Lung microvascular endothelial cell (primary cell): ENCODE data around the gene CCDC12. TPM values are rescaled to one million over a fixed set of nuclear protein-coding genes. Genes with fewer than 3 reads are reported as not detected.

Source experiments
- DNase-seq, 2 donors: peaks; one replicate each; pipeline versions ENCODE4 v3.0.0 to v3.0.0-alpha.2; 2010; ENCODE audit warnings: low read depth in 2 of 2
- total RNA-seq: library from RNA; depleted of rRNA; stranded (reverse); fragments of >200 nt; gene quantifications from 2 replicates; pipeline ENCODE4 v1.2.1, GENCODE V29; 2014

Gene CCDC12
- total RNA-seq, 1 donor from 2014 or later = 31.2 TPM

DNA sequence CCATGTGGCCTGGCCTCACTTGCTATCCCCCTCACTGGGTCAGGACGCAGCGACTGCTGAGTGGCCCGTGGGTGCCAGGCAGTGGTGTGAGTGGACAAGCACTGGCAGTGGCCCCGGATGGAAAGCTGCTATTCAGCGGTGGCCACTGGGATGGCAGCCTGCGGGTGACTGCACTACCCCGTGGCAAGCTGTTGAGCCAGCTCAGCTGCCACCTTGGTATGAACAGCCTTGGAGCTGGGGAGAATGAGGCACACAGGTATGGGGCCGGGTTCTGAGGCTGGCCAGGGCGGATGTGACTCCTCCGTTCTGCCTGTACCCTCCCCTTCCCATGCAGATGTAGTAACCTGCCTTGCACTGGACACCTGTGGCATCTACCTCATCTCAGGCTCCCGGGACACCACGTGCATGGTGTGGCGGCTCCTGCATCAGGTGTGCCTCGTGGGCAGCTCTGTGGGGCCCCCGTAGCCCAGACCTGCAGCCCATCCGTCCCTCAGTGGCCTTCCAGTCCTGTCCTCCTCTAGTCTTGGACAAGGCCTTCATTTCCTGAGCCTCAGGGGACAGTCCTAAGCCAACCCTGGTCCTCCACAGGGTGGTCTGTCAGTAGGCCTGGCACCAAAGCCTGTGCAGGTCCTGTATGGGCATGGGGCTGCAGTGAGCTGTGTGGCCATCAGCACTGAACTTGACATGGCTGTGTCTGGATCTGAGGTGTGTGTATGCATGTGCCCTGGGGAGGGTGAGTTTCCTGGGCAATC, 31.1 kb upstream of the CCDC12 start:
- DNase-seq = no peak

DNA sequence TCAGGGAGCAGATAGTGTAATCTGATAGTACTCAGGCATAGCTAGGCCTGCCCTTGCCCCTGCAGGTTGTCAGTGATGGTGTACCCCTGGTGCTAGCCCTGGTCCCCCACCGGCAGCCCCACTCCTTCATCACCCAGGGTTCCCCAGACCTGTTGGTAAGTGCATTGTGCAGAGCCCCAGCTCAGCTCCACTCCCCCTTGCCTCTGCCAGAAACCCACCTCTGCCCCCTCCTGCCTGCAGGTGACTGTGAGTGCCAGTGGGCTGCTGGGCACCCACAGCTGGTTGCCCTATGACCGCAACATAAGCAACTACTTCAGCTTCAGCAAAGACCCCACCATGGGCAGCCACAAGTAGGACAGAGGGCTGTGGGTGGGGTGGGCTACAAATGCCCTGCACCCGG, 30.5 kb upstream of the CCDC12 start:
- DNase-seq = no peak

GRCh38 chr3:47006145-47006651, 29.7 kb upstream of the CCDC12 start:
- DNase-seq = no peak

DNA sequence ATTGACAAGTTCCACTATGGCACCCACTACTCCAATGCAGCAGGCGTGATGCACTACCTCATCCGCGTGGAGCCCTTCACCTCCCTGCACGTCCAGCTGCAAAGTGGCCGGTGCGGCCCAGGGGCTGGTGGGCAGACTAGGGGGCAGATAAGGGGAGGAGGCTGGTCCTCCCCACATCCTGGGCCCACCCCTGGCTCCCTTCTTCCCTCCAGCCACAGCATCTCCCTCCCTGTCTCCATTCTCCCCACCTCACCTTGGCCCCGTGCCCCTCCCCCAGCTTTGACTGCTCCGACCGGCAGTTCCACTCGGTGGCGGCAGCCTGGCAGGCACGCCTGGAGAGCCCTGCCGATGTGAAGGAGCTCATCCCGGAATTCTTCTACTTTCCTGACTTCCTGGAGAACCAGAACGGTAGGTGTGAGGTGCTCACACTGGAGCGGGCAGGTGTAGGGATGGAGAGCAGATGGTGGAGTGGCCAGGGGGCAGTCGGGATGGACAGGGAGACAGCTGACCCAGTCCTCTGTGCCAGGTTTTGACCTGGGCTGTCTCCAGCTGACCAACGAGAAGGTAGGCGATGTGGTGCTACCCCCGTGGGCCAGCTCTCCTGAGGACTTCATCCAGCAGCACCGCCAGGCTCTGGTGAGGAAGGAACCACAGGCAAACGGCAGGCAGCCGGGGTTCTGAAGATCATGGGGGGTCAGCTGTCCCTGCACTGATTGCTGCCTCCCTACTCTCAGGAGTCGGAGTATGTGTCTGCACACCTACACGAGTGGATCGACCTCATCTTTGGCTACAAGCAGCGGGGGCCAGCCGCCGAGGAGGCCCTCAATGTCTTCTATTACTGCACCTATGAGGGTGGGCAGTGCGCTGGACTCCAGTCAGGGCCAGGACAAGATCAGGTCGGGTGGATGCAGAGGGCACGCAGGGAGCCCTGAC, 28.9 kb upstream of the CCDC12 start:
- no peak for DNase-seq

DNA sequence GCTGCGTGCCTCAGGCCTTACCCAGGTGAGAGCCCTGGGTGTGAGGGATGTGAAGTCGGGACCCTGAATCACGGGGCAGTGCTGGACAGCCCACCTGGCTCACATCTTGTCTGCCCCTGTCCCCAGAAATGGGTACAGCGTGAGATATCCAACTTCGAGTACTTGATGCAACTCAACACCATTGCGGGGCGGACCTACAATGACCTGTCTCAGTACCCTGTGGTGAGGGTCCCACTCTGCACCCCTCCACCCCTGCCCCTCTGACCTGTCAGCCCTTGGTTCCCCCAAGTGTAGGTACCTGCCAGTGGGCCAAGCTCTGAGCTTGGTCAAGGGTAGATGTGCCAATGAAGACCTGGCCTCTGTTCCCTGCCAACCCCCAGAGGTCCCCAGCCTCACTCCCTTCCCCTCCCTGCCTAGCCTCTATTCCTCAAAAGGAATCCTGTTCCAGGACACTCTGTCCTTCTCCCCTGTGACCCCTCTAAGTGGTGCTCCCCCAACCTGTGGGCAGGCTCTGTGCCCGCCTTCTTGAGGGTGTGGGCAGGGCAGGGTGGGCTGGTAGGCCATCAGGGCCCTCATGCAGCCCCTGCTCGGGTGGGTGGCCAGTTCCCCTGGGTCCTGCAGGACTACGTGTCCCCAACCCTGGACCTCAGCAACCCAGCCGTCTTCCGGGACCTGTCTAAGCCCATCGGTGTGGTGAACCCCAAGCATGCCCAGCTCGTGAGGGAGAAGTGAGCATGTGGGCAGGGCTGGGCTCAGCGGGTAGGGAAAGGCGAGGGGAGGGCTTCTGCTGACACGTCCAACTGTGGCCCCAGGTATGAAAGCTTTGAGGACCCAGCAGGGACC, 28.0 kb upstream of the CCDC12 start:
- no peak for DNase-seq

DNA sequence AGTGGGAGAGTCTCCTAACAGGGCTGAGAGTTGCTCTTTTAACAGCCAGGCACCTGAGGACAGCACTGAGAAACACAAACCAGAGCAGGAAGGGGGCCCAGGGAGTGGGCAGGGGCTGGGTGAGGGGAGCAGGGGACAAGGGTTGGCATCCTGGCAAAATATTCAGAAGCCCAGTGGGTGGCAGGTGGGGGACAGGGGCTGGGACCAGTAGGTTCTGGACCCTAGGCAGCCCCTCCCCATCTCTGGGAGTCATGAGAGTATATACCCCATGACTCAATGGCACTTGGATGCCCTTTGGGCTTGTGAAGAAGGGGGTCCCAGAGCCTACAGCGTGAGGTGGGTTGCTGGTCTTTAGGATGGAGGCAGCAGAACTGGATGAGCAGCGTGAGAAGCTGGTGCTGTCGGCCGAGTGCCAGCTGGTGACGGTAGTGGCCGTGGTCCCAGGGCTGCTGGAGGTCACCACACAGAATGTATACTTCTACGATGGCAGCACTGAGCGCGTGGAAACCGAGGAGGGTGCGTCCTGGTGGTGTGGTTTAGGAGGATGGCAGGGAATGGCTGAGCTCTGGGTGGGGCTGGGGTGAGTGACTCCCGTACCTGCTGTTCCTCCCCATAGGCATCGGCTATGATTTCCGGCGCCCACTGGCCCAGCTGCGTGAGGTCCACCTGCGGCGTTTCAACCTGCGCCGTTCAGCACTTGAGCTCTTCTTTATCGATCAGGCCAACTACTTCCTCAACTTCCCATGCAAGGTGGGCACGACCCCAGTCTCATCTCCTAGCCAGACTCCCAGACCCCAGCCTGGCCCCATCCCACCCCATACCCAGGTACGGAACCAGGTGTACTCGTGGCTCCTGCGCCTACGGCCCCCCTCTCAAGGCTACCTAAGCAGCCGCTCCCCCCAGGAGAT, 27.2 kb upstream of the CCDC12 start:
- DNase-seq = no peak

GRCh38 chr3:47003056-47003410, 26.5 kb upstream of the CCDC12 start:
- DNase-seq = no peak

GRCh38 chr3:47002171-47003055, 25.9 kb upstream of the CCDC12 start:
- no peak for DNase-seq

DNA sequence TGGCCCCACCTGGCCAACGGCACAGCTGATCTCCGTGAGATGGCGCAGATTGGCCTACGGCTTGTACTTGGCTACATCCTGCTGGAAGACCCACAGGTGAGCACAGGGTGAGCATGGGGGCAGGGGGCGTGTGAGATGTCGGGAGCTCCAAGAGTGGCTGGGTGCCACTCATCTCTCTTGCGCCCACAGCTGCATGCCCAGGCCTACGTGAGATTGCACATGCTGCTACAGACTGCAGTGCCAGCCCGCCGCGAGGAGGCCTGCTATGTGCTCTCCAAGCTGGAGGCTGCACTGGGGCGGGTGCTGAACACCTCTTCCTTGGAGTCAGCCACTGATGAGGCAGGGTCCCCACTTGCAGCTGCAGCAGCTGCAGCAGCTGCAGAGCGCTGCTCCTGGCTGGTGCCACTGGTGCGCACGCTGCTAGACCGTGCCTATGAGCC, 25.2 kb upstream of the CCDC12 start:
- no peak for DNase-seq

GRCh38 chr3:47000922-47001730, 24.6 kb upstream of the CCDC12 start:
- DNase-seq = no peak

DNA sequence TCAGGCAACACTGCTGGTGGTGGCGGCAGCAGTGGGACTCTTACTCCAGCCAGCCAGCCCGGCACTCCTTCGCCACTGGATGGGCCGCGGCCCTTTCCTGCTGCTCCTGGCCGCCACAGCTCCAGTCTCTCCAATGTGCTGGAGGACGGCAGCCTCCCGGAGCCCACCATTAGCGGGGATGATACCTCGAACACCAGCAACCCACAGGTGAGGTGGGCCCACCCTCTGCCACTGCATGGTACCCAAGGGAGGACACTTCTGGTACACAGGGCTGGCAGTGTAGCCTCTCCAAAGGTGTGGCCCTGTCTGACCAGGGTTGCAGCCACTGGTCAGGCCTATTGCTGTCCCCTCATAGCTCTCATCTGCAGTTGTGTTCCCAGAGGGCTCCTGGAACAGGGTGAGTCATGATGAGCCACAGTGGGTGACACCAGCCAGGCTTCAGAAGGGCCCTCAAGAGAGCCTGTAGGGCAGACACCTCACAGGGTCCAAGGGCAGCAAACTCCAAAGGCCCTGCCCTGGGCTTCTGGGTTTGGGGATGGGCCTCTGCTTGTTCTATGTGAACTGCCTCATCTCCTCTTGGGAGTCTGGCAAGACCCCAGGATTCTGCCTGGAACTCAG, 23.8 kb upstream of the CCDC12 start:
- DNase-seq = no peak

DNA sequence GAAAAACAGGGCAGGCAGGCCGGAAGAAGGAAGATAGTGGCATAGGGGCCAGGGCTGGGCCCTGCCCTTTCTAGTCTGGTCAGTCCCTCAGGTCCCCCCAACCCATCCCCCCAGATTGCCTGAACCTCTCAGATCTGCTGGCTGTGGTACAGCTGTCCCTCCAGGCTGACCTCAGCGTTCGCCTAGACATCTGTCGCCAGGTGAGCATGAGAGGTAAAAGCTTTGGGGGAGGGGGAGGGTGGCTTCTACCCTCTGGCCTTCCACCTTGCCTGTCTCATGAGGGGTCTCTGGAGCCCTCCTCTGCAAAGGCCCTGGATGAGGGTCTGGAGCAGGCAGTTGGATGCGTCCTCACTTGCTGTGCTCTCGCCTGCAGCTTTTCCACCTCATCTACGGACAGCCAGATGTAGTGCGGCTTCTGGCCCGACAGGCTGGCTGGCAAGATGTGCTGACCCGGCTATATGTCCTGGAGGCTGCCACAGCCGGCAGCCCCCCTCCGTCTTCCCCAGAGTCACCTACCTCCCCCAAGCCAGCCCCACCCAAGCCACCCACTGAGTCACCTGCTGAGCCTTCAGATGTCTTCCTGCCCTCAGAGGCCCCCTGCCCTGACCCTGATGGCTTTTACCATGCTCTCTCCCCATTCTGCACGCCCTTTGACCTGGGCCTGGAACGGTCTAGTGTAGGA, 23.1 kb upstream of the CCDC12 start:
- DNase-seq = no peak

GRCh38 chr3:46998852-46999515, 22.4 kb upstream of the CCDC12 start:
- no peak for DNase-seq

GRCh38 chr3:46998121-46998851, 21.7 kb upstream of the CCDC12 start:
- DNase-seq = peak; percentile 73 to 86

DNA sequence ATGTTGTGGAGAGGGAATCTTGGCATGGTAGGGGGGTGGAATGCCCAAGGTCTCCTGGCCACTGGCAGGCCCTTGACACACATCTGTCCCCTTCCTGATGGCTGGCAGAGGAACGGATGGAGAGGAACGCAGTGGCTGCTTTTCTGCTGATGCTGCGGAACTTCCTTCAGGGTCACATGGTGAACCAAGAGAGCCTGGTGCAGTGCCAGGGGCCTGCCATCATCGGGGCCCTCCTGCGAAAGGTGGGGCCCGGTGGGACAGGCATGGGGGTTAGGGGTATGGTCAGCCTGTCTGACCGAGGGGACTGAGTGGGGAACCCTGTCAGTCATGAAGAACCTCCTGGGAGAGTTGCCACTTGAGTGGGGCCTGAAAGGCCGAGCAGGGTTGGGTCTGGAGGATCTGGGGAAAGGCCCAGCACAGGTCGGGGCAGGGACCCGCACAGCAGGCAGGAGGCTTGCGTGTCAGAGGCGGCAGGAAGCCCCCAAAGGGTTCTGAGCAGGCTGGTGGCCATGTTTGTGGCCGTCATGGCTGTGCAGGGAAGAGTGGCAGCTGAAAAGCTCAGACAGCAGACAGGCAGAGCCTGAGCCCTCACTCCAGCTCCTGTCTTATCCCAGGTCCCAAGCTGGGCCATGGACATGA, 21.0 kb upstream of the CCDC12 start:
- DNase-seq = no peak
